NOMO-1 treated with DMSO at 0.1 percent for 48 hours (cell line): Measurements from ENCODE around the gene SNHG17.
A peak's percentile ranks its signal among the peaks of the same experiment; 100 is the strongest.
"Not testable (repeated sequence)": the region's sequence is repeated elsewhere in the genome, so short reads cannot be mapped to it uniquely, and the experiment has no call there.

ENCODE experiments used
- DNase-seq: peaks from one replicate; lab custom pipeline; 2025; ENCODE audit not compliant: unreplicated experiment; lab: John Stamatoyannopoulos, UW

Gene SNHG17

DNA sequence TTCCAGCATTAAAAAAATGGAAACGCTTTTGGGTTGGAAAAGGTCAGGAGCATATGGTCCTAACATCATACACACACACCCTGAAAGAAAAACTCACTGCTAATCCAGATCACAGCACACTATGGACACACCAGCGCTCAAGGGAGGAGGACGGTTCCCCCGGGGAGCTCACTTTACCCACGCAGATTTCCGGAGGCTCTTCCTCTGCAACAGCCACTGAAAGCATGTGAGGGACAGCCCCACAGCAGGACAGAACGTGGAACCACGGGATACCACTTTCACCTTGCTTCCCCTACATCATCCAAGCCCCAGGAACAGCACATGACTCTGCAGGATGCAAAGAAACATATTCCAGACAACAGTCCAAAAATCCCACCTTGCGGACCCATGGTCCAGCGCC is 13.2 kb downstream of the SNHG17 start:
- DNase-seq = no peak

DNA sequence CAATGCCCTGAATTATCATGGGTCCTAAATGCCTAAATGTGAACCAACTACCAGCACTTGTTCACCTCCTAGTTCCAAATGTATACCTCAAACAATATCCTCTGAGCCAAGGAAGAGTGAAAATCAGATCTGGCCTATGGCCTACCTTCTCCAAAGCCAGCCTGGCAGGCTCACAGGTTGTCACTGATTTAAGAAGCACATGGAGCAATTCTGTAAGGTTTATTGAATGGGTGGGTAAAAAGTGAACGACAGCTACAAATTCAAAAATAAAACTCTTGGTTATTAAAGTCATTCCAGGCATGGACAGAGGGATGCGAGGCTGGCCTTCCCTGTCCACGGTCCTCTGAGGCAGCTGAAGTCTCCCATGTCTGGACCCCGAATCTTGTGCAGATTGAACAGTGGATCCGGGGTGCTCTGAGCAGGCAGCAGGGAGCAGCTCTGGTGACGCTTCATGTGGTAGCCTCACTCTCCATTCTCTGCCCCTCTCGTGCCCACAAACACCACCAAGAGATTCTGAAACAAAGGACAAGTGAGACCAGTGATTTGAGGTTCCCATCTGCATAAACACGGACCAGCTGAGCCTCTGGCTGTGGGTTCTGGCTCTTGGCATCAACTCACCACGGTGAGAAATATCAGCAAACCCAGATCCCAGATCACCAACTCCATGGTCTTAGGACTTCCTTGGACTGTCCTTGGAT is 14.6 kb downstream of the SNHG17 start:
- no peak for DNase-seq

DNA sequence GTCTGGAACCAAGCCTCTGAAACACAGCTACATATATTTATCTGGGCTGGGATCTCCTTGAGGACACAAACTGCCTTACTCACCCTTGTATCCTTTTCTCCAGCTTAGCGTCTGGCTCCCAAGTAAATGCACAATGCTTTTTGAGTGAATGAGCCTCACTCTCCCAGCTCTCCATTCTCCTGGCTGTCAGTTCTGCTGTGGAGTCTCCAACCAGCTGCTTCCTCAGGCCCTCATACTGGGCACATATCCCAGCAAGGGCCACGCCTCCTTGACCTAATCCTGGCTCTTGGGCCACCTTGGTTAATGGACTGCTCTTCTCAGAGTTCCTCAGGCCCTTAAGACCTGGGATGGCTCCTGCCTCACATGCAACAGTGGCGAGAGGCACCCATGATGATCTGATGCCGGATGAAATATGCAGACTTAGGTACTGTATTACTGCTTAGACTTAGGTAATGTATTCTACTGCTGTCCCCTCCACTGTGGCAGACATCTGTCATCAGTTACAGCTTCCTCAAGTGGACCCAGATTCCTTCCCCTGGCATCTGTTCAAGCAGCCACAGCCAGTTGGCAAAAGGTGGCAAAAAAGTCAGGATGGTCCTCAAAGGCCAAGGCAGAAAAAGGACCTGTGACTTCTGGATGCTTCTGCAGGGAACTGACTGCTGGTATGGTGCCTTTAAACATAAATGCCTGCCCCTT is 16.5 kb downstream of the SNHG17 start:
- DNase-seq = no peak

DNA sequence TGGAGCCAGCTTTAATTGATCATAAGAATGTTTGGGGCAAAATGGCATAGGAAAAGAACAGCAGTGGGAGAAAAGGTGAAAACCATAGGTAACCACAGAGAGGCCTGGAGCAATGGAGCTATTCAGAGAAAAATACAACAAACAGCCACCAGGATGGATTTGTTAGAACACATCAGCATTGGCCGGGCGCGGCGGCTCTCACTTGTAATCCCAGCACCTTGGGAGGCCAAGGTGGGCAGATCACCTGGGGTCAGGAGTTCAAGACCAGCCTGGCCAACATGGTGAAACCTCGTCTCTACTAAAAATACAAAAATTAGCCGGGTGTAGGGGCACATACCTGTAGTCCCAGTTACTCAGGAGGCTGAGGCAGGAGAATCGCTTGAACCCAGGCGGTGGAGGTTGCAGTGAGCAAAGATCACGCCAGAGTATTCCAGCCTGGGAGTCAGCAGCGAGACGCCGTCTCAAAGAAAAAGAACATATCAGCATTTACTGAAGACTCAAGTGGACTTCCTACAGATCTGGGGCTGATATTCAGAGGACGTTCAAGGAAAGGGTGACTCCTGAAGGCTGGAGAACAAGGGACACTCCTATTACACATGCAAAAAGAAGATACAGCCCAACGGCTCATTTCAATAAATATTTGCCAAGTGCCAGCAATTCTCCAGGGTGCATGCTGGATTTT is 20.2 kb downstream of the SNHG17 start:
- no peak for DNase-seq

DNA sequence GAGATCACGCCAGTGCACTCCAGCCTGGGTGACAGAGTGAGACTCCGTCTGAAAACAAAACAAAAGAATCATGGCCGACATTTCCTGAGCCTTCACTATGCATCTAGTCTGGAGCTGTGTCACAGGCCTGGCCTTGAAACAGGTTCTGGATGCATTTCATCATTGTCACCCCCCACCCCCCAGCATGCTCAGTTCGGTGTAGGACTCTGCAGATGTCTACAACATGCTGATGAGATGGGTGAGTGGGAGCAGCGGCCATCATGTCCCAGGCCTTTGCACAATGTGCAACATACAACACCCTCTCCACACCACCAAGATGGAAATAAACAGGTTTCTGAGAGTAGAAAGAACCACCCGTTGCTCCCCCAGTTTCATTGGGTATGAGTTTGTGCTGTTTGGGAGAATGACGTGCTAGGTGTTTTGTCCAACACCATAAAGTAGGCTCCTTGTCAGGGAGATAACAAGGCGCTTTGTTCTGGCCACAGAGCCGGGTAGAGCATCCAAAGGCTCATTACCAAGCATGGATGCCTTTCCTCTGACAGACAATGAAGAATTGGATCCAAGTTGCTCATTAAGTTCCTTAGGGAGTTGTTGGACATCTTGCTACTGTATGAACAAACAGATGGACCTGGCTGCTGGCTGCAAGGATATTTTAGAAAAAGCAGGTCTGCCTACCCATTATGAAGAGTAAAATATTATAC is 22.1 kb downstream of the SNHG17 start:
- no peak for DNase-seq

DNA sequence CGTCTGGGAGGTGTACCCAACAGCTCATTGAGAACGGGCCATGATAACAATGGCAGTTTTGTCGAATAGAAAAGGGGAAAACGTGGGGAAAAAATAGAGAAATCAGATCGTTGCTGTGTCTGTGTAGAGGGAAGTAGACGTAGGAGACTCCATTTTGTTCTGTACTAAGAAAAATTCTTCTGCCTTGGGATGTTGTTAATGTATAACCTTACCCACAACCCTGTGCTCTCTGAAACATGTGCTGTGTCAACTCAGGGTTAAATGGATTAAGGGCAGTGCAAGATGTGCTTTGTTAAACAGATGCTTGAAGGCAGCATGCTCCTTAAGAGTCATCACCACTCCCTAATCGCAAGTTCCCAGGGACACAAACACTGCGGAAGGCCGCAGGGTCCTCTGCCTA is 27.3 kb downstream of the SNHG17 start:
- DNase-seq = not testable (repeated sequence)

DNA sequence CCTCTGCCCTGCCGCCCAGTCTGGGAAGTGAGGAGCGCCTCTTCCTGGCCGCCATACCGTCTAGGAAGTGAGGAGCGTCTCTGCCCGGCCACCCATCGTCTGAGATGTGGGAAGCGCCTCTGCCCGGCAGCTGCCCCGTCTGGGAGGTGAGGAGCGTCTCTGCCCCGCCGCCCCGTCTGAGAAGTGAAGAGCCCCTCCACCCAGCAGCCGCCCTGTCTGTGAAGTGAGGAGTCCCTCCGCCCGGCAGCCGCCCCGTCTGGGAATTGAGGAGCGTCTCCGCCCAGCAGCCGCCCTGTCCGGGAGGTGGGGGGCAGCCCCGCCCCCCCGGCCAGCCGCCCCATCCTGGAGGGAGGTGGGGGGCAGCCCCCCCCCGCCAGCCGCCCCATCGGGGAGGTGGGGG is 27.8 kb downstream of the SNHG17 start:
- DNase-seq = no peak

DNA sequence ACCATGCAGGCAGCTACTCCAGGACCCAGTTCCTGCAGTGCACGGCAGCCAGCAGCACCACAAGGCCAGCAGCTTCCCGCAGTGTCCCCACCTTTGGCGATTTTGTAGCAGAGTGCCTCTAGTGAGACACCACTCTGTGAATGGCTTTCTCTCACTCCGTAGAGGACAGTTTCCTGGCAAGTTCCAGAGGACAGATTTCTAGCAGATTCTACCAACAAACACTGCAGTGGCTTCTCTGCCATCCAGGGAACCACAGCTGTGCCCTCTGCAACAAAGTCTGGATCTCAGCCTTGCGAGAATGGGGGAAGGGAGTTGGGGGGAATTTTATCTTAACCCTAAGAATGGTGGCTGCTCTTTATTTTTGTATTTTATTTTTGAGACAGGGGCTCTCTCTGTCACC is 28.7 kb downstream of the SNHG17 start:
- DNase-seq = no peak

DNA sequence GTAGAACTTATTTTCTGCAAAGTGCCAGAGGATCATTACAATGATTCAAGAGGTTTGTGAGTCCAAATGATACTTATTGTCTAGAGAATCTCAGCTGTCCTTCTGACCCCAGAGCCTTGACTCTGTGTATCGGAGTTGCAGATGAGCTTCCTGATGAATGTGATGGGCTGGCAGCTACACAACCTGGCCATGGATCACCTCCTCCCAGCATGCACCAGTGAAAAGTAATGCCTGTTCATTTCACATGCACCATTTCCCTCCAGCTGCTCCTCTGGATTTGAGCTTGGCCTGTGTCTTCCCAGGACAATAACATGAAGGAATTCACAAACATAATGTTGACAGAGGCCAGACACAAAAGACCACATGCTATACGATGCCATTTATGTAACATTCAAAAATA is 30.0 kb downstream of the SNHG17 start:
- DNase-seq = no peak

DNA sequence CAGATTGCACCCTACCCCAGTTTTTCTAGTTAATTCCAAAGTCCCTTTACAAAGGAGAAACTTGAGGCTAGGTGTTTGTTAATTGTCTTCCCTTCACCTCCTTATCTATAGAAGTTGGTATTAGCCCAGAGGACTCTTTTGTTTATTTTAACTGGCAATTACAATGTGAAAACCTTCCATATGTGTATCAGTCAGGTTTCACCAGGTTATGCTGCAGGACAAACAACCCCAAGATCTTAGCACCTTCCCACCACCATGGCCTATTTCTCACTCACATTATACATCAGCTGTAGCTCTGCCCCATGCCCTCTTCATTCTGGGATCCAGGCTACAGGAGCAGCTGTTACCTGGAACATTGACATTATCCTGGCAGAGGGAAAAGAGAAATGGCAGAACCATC is 31.1 kb downstream of the SNHG17 start:
- DNase-seq = no peak

DNA sequence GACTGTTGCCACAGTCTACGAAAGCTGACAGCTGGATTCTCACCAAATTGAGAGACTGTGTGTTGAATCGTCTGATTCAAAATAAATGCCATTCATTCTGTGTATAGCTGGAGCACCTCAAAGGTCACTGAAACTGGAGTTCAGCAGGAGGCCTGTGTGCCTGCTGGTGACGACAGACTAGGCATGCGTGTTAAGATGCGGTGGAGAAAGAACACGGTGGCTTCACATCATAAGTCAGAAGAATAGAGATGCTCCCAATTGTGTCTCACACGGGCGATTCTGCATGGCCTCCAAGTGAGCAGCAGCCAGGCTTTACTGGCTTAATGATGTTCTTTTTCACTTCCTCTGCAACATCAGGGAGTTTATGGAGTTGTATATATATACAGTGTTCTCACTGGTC is 32.3 kb downstream of the SNHG17 start:
- DNase-seq = no peak

DNA sequence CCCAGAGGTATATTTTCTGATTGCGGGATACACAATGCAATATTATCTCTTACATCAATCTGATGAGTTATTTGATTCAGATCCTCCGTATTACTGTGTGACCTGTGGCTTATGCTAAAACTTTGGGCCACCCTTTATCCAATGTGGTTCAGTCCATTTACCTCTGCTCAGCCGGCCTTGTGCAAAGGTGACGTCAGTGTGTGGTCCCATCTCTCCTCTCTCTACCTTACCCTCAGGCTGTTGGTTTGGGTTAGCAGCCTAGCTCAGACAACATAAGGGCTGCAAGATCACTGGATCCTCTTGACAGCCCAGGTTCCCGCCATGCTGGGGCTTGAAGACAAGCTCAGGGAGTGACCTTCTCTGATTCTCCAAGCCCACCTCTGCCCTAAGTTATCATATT is 33.0 kb downstream of the SNHG17 start:
- no peak for DNase-seq

DNA sequence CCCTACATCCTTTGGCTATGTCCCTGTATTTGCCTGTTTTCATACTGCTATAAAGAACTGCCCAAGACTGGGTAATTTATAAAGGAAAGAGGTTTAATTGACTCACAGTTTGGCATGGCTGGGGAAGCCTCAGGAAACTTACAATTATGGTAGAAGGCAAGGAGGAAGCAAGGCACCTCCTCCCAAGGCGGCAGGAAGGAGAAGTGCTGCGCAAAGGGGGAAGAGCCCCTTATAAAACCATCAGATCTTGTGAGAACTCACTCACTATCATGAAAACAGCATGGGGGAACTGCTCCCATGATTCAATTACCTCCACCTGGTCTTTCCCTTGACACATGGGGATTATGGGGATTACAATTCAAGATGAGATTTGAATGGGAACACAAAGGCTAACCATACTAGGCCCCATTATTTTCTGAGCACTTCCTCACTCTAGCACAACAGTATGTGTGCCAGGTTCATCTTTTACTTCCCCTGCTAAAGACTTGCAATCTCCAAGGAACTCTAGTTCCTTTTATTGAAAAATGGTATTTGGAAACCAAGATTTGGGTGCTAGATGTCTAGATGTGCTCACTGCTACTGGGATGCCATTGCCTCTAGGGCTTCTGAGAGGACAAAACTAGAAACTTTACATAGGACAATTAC is 39.3 kb downstream of the SNHG17 start:
- DNase-seq = peak; percentile 56

DNA sequence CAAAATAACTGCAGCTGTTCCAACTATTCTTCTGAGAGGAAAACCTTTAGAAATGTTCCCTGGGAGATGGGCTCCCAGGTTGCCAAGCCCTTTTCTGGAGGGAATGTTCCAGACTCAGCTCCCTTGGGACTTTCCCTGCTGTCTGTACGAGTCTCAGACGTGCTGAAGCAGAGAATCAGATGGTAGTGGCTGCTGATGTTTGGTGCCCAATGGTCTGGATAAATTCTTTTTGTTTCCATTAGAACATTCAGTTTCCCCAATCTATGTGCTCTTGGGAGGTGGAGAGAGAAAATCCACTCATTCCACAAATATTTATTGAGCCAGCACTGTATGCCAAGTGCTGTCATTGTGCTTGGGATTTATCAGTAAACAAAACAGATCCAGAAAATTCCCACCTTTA is 40.0 kb downstream of the SNHG17 start:
- DNase-seq = no peak

DNA sequence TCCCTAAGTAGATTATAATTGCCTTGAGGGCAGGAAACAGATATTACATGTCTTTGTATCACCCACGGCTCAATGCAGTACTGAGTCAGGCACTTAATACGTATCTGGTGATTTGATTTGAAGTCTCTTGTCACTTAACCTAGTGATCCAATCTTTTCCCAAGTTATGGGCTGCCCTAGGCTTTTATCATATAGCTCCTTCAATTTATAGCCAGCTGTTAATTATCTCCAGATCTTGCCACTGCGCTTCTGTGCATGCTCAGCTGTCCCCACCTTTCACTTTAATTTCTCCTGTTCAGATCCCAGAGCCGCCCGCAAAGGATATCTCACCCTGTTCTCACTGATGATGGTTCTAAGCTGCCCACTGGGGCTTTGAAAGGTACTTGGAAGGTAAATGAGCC is 41.9 kb downstream of the SNHG17 start:
- no peak for DNase-seq

DNA sequence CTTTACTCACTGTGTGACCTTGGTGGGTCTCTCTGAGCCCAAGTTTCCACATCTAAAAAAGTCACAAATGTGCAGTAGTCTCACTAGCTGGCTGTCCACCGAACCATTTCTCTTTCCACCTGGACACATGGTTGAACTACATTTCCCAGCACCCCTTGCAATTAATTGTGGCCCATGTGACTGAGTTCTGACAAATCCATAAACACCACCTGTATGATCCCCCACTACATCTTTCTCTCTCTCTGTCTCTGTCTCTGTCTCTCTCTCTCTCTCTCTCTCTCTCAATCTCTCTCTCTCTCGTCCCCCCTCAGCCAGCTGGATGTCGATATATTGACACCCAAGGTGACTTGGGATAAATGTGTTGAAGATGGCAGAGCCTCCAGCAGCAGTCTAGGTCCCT is 42.8 kb downstream of the SNHG17 start:
- no peak for DNase-seq

DNA sequence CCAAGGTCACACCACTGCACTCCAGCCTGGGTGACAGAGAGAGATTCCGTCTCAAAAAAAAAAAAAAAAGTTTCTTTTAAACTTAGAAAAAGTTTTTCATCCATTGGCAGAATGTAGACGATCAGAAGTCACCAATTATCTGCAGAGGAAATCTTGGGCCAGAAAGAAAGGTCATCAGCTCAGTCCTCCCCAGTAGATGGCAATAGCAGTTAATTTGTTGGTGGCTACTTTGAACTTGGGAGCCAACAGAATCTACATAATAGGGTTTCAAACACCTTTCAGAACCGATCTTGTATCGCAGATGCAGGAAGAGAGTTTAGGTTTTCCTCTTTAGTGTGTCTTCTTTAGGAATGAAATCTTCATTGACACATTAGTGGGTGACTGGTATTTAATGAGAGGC is 47.2 kb downstream of the SNHG17 start:
- DNase-seq = no peak

DNA sequence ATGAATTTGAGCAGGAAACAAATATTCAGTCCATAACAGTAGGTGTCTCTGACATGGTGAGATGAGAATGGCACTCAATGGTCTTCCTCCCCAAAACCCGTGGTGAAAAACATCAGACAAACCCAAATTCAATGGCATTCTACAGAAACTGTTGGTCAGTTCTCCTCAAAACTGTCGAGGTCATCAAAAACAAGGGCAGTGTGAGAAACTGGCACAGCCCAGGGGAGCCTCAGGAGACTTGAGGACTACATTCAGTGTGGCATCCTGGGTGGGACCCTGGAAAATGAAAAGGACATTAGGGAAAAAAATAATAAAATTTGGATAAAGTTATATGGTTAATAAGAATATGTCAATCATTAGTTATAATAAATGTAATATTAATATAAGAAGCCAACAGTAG is 48.3 kb downstream of the SNHG17 start:
- DNase-seq = no peak

DNA sequence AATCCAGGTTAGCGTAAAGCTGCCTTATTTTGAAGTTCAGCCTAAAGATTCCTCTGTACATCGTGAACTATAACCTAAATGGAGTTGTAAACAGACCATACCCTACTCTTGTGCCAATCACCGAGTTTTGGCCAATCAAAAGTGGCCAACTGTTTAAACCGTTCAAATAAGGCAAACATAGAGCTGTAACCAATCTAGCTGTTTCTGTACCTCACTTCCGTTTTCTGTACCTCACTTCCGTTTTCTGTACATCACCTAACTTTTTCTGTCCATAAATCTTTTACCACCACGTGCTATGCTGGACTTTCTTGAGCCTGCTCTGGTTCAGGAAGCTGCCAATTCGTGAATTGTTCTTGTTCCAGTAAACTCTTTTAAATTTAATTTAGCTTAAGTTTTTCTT is 49.1 kb downstream of the SNHG17 start:
- DNase-seq = peak; percentile 25

DNA sequence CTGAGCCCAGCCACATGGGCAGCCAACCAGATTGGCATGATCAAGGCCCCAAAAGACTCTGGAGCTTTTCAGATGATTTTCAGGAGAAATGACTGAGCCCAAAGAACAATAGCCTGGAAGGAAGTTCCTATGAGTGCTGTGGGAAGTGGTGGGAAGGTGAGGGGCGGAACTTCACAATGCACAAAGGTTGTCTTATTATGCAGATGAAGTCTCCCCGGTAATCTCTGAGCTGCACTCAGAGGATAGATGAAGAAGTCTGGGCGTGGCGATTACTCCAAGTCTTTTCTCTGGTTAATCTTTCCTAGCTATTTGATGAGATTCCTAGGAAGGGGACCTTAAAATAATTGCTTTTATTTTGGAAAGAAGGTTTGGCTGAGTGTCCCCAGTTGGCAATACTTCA is 52.0 kb downstream of the SNHG17 start:
- no peak for DNase-seq

DNA sequence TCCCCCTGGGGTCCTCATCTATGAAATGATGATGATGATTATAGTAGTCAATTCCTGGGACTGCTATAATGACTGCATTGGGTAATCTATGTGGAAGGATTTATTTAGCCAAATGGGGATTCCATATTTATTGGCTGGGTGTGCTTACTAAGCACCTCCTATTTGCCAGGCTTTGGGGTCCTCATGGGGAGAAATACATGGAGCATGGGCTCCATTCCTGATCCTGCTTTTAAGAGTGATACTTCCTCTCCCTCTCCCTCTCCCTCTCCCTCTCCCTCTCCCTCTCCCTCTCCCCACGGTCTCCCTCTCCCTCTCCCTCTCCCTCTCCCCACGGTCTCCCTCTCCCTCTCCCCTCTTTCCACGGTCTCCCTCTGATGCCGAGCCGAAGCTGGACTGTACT is 57.3 kb downstream of the SNHG17 start:
- DNase-seq = not testable (repeated sequence)
